Mammary epithelial cell (primary cell): ENCODE measurements around the gene MICU2.
A peak's percentile ranks its signal among the peaks of the same experiment; 100 is the strongest.

Experiments
- CTCF ChIP-seq, 2 donors: IDR thresholded peaks in 1 of 2; conservative IDR thresholded peaks in 1 of 2; 2 replicates each; pipeline ENCODE4 v1.5.1; 2011 to 2012; ENCODE audit warnings: inconsistent platforms in 2 of 2, low read length in 2 of 2, mild to moderate bottlenecking in 2 of 2, control low read depth in 1 of 2, low read depth in 1 of 2; ENCODE audit not compliant: insufficient read depth in 1 of 2; ENCODE audit errors: extremely low read depth in 1 of 2
- EZH2 ChIP-seq: IDR thresholded peaks from 2 replicates; pipeline ENCODE4 v1.6.1; 2012; ENCODE audit warnings: low read length, inconsistent platforms, borderline replicate concordance

GRCh38 chr13:21625366-21625765 is 21.4 kb upstream of the MICU2 start:
- peak; percentile 59 to 76 for TF ChIP-seq CTCF (conservative IDR thresholded peaks at IDR 0.05 in 1 of 2, IDR thresholded peaks at IDR 0.05 in 1 of 2; ENCODE audit: extremely low read depth in 1 of 2, insufficient read depth in 1 of 2, low read depth in 1 of 2, low read length in 2 of 2)
- TF ChIP-seq EZH2 = no peak
